ENCODE results near the gene TTC32.

- TF ChIP-seq CTCF (IDR thresholded peaks at IDR 0.05; ENCODE audit: borderline replicate concordance, extremely low read depth, low read length, poor library complexity, severe bottlenecking) = no peak
- TF ChIP-seq EZH2 (IDR thresholded peaks at IDR 0.05; ENCODE audit: borderline replicate concordance, low read depth, low read length, severe bottlenecking) = no peak
Measured at GRCh38 chr2:19879120-19879519, 22.7 kb downstream of the TTC32 start.
